Uterus (tissue), 4 donors: ENCODE results near the gene OR6X1. TPM values are rescaled to one million over a fixed set of nuclear protein-coding genes. Genes with fewer than 3 reads are reported as not detected.

Experiments
- DNase-seq, 2 donors: peaks; one replicate each; pipeline ENCODE4 v3.0.0-alpha.2; 2019 to 2020
- H3K27ac ChIP-seq, 2 donors: fragments of 200-600 bp; sonication (generic); 1 replicate in 1 of 2; 2 replicates in 1 of 2; pipeline ENCODE4 v1.5.1; 2016 to 2018
- H3K27me3 ChIP-seq, 2 donors: fragments of 200-600 bp; sonication (generic); one replicate each; pipeline ENCODE4 v1.5.1; 2018 to 2019; ENCODE audit warnings: control low read depth in 1 of 2
- H3K36me3 ChIP-seq, 2 donors: fragments of 200-600 bp; sonication (generic); one replicate each; pipeline ENCODE4 v1.5.1; 2019; ENCODE audit warnings: control low read depth in 1 of 2
- H3K4me1 ChIP-seq, 2 donors: fragments of 200-600 bp; sonication (generic); one replicate each; pipeline ENCODE4 v1.5.1; 2018 to 2019; ENCODE audit warnings: control low read depth in 1 of 2
- H3K4me3 ChIP-seq, 2 donors: fragments of 200-600 bp; sonication (generic); 1 replicate in 1 of 2; 2 replicates in 1 of 2; pipeline ENCODE4 v1.5.1; 2018 to 2019; ENCODE audit warnings: mild to moderate bottlenecking in 1 of 2
- H3K9me3 ChIP-seq, 2 donors: fragments of 200-600 bp; sonication (generic); one replicate each; pipeline ENCODE4 v1.5.1; 2019; ENCODE audit warnings: control low read depth in 1 of 2
- CTCF ChIP-seq, 4 experiments: fragments of 200-600 bp in 2 of 4; fragments of 450-650 bp in 2 of 4; sonication (generic) in 2 of 4; IDR thresholded peaks; one replicate each; pipeline ENCODE4 v1.5.1; 2016 to 2019; ENCODE audit warnings: antibody characterized with exemption in 4 of 4, mild to moderate bottlenecking in 2 of 4, moderate library complexity in 1 of 4
- POLR2A ChIP-seq, 2 donors: fragments of 450-650 bp; IDR thresholded peaks; one replicate each; pipeline ENCODE4 v1.6.1; 2016; ENCODE audit warnings: antibody characterized with exemption in 2 of 2, mild to moderate bottlenecking in 1 of 2, moderate library complexity in 1 of 2
- intact Hi-C: fragments of 100-400 bp; cut with DNase I; formaldehyde crosslinking; loops from one replicate; pipeline ENCODE4 v1.15.1; 2023; ENCODE audit warnings: low total_unique reads
- total RNA-seq, 4 donors: library from RNA; depleted of rRNA in 3 of 4; stranded (reverse); fragments of >200 nt in 3 of 4; gene quantifications; one replicate each; pipeline versions ENCODE4 v1.1.0 to v1.2.4, GENCODE V29; 2014 to 2023
- donor health status: DM: yes; HTN: yes; CAD: no.

Gene OR6X1
- total RNA-seq, 4 donors from 2014 or later, result not detected

GRCh38 chr11:123740787-123741158 is 13.5 kb downstream of the OR6X1 start:
- H3K4me1 ChIP-seq, result peaks cover 0 to 9% of the 10 kb centered on the region in 2 donors
- TF ChIP-seq CTCF (IDR thresholded peaks at IDR 0.05), result no peak
- no peak for TF ChIP-seq POLR2A (IDR thresholded peaks at IDR 0.05)
- peak overlapping the region; percentile 84 to 89 for H3K4me3 ChIP-seq
- intact Hi-C loops, result no loop called here
- DNase-seq, result no peak
- H3K27me3 ChIP-seq, result no peaks in the 10 kb centered on the region
- no peaks in the 10 kb centered on the region for H3K9me3 ChIP-seq
- H3K36me3 ChIP-seq, result no peaks in the 10 kb centered on the region
- peak overlapping the region; percentile 68 to 82 for H3K27ac ChIP-seq

- Histone ChIP-seq H3K9me3 (no peaks in the 10 kb centered on the region), H3K27ac (no peak overlapping the region), H3K4me1 (peaks cover 0 to 9% of the 10 kb centered on the region in 2 donors), H3K36me3 (no peaks in the 10 kb centered on the region), H3K27me3 (no peaks in the 10 kb centered on the region), H3K4me3 (no peak overlapping the region)
- DNase-seq, result no peak
- TF ChIP-seq CTCF (IDR thresholded peaks at IDR 0.05), result no peak
- TF ChIP-seq POLR2A (IDR thresholded peaks at IDR 0.05), result no peak
- intact Hi-C loops, result no loop called here
Measured at GRCh38 chr11:123738374-123738773, 15.9 kb downstream of the OR6X1 start.

GRCh38 chr11:123736769-123737168 is 17.5 kb downstream of the OR6X1 start:
- H3K9me3 ChIP-seq, result no peaks in the 10 kb centered on the region
- intact Hi-C loops, result no loop called here
- H3K27me3 ChIP-seq, result no peaks in the 10 kb centered on the region
- H3K4me1 ChIP-seq, result no peaks in the 10 kb centered on the region
- H3K27ac ChIP-seq, result no peak overlapping the region
- TF ChIP-seq CTCF (IDR thresholded peaks at IDR 0.05) (no peak), POLR2A (IDR thresholded peaks at IDR 0.05) (no peak)
- no peak overlapping the region for H3K4me3 ChIP-seq
- no peak for DNase-seq
- H3K36me3 ChIP-seq, result no peaks in the 10 kb centered on the region

- no peaks in the 10 kb centered on the region for H3K9me3 ChIP-seq
- TF ChIP-seq CTCF (IDR thresholded peaks at IDR 0.05) (no peak), POLR2A (IDR thresholded peaks at IDR 0.05) (no peak)
- no peak overlapping the region for H3K27ac ChIP-seq
- DNase-seq, result no peak
- H3K4me3 ChIP-seq, result no peak overlapping the region
- no peaks in the 10 kb centered on the region for H3K27me3 ChIP-seq
- H3K36me3 ChIP-seq, result no peaks in the 10 kb centered on the region
- intact Hi-C loops, result no loop called here
- no peaks in the 10 kb centered on the region for H3K4me1 ChIP-seq
Measured at GRCh38 chr11:123729602-123730001, 24.7 kb downstream of the OR6X1 start.

- TF ChIP-seq CTCF (IDR thresholded peaks at IDR 0.05) (no peak), POLR2A (IDR thresholded peaks at IDR 0.05) (no peak)
- intact Hi-C loops, result no loop called here
- Histone ChIP-seq H3K4me3 (no peak overlapping the region), H3K27ac (no peak overlapping the region), H3K27me3 (no peaks in the 10 kb centered on the region), H3K4me1 (no peaks in the 10 kb centered on the region), H3K9me3 (no peaks in the 10 kb centered on the region), H3K36me3 (no peaks in the 10 kb centered on the region)
- no peak for DNase-seq
Measured at GRCh38 chr11:123725995-123726655, 28.2 kb downstream of the OR6X1 start.
